Measurements from ENCODE around the gene NUTM2F.
"Not testable (repeated sequence)": the region's sequence is repeated elsewhere in the genome, so short reads cannot be mapped to it uniquely, and the experiment has no call there.

NUTM2F gene

DNA sequence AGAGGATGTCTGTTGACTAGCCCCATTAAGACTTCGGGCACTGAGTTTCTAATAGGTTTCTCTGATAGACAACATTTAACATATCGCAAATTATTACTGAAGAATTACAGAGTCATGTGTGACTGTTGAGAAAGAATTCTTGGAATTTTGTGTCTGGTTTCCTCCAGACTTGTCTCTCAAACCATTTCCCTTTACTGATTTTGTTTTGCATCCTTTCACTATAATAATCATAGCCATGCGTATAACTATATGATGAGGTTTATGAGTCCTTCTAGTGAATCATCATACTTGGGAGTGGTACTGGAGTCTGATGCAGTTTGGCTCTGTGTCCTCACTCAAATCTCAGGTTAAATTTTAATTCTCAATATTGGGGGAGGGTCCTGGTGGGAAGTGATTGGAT lies 42.3 kb downstream of the NUTM2F start:
- Histone ChIP-seq H3K4me3 (no peak overlapping the region), H3K9me3 (no peaks in the 10 kb centered on the region), H3K27me3 (no peaks in the 10 kb centered on the region), H3K27ac (no peak overlapping the region), H3K36me3 (peaks cover 0 to 21% (median 0%) of the 10 kb centered on the region in 3 donors), H3K4me1 (peaks cover 0 to 35% (median 11%) of the 10 kb centered on the region in 4 donors)
- DNase-seq: no peak
- TF ChIP-seq, protein P1, sequence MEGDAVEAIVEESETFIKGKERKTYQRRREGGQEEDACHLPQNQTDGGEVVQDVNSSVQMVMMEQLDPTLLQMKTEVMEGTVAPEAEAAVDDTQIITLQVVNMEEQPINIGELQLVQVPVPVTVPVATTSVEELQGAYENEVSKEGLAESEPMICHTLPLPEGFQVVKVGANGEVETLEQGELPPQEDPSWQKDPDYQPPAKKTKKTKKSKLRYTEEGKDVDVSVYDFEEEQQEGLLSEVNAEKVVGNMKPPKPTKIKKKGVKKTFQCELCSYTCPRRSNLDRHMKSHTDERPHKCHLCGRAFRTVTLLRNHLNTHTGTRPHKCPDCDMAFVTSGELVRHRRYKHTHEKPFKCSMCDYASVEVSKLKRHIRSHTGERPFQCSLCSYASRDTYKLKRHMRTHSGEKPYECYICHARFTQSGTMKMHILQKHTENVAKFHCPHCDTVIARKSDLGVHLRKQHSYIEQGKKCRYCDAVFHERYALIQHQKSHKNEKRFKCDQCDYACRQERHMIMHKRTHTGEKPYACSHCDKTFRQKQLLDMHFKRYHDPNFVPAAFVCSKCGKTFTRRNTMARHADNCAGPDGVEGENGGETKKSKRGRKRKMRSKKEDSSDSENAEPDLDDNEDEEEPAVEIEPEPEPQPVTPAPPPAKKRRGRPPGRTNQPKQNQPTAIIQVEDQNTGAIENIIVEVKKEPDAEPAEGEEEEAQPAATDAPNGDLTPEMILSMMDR (IDR thresholded peaks at IDR 0.05): no peak
- intact Hi-C loops (cut with DNase I; ENCODE audit: low total_unique reads): no loop called here

DNA sequence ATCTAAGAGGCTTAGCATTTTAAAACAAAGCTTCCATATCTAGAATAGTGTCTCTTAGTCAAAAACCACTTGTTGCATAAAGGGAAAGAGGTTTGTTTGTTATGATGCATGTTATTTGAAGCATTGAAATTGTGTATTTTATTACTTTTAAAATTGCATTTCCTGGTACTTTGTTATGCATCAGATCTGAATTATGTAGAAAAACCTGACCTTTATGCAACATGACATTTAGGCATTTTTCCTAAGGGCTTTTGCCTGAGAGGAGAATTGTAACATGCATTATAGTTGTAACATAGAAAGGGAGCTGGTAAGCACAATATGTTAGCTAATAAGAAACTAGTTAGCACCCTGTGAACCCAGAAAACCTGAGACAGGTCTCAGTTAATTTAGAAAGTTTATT lies 47.3 kb downstream of the NUTM2F start:
- no peaks in the 10 kb centered on the region for H3K27me3 ChIP-seq
- H3K4me3 ChIP-seq: no peak overlapping the region
- H3K4me1 ChIP-seq: no peaks in the 10 kb centered on the region
- TF ChIP-seq, protein P1 (IDR thresholded peaks at IDR 0.05): no peak
- intact Hi-C loops (cut with DNase I; ENCODE audit: low total_unique reads): no loop called here
- no peak for DNase-seq
- peaks cover 20 to 27% (median 21%) of the 10 kb centered on the region in 3 donors for H3K36me3 ChIP-seq
- no peaks in the 10 kb centered on the region for H3K9me3 ChIP-seq
- no peak overlapping the region for H3K27ac ChIP-seq

DNA sequence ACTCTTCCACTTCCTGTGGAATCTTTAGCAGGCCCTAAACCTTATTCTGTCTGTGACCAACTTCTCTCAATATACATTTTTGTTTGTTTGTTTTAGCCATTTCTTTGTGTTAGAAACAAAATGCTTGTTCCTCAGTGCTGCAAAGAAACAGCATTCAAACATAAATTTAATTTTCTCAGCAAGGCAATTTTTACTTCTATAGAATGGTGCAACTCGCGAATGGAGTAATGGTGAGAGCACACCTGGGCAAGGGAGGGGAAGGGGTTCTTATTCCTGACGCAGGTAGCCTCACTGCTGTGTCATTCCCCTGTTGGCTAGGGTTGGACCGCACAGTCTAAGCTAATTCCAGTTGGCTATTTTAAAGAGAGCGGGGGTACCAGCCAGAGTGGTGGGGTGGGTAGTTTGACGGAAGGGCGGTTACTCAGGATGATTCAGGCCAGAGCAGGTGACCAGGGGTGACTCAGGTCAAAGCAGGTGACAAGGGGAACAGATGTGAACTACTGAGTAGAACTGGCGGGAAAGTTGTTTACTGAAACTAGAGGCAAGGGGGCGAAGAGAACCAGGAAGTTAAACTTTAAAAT lies 47.9 kb downstream of the NUTM2F start:
- Histone ChIP-seq H3K36me3 (peaks cover 20 to 27% (median 21%) of the 10 kb centered on the region in 3 donors), H3K4me1 (no peaks in the 10 kb centered on the region), H3K4me3 (no peak overlapping the region), H3K27ac (no peak overlapping the region), H3K27me3 (no peaks in the 10 kb centered on the region), H3K9me3 (no peaks in the 10 kb centered on the region)
- TF ChIP-seq, protein P1 (IDR thresholded peaks at IDR 0.05): no peak
- no peak for DNase-seq
- intact Hi-C loops (cut with DNase I; ENCODE audit: low total_unique reads): no loop called here

DNA sequence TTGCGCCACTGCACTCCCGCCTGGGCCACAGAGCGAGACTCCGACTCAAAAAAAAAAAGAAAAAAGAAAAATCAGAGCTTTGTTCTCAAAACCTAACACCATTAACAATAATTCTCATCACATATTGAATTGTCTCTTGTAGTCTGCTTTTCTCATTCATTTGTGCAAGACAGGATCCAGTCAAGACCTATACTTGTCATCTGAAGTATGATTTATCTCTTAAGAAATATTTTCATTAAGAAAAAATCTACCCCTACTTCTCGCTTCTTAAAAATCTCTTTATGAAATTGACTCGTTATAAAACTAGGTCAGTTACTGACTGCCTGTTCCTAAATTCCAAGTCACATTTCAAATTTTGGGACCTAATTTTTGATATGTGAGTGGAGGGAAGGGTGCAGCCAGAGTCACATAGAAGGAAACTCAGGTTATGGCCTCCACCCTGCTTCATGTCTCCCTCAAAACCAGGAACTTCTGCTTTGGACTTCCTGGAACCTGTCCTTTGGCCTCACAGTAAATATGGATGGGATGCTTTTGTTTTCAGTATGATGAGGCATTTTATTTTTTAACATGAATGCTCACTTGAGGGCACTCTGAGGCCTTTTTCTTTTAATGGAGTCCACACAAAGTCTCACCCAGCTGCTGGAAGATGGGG lies 50.4 kb downstream of the NUTM2F start:
- TF ChIP-seq, protein P1 (IDR thresholded peaks at IDR 0.05): no peak
- DNase-seq: no peak
- intact Hi-C loops (cut with DNase I; ENCODE audit: low total_unique reads): no loop called here
- Histone ChIP-seq H3K36me3 (peaks cover 21 to 26% (median 25%) of the 10 kb centered on the region in 3 donors), H3K27me3 (no peaks in the 10 kb centered on the region), H3K4me3 (no peak overlapping the region), H3K4me1 (no peaks in the 10 kb centered on the region), H3K27ac (no peak overlapping the region), H3K9me3 (no peaks in the 10 kb centered on the region)

DNA sequence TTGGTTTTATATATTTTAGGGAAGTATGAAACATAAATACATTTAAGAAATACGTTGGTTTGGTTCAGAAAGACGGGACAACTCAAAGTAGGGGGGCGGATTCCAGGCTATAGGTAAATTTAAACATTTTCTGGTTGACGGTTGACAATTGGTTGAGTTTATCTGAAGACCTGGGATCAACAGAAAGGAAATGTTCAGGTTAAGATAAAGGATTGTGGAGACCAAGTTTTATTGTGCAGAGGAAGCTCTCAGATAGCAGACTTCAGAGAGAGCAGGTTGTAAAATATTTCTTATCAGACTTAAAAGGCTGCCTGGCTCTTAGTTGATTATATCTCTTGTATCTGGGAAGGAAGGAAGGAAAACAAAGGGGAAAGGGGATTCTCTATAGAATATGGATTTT lies 51.4 kb downstream of the NUTM2F start:
- intact Hi-C loops (cut with DNase I; ENCODE audit: low total_unique reads); H3K9me3 ChIP-seq: not testable (repeated sequence)
- peaks cover 21 to 26% (median 22%) of the 10 kb centered on the region in 3 donors for H3K36me3 ChIP-seq

DNA sequence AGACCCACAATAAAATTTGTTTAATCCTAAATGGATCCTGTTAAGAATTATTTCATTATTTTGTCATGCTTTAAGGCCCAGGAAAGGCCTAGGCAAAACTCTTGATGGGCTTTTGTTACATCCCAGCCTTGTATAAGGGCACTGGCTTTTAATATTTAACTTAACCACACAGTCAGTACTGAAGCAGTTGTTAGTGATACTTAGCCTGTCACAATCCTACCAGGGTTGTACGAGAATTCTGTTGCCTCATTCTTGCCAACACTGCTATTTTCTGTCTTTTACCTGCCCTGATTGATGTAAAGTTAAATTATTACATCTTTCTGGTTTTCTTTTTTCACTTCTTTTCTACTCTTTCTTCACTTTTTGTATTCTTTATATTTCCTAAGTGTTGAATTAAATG lies 58.4 kb downstream of the NUTM2F start:
- no peaks in the 10 kb centered on the region for H3K9me3 ChIP-seq
- no peaks in the 10 kb centered on the region for H3K27me3 ChIP-seq
- peaks cover 0 to 13% (median 0%) of the 10 kb centered on the region in 4 donors for H3K4me1 ChIP-seq
- intact Hi-C loops (cut with DNase I; ENCODE audit: low total_unique reads): no loop called here
- TF ChIP-seq, protein P1 (IDR thresholded peaks at IDR 0.05): no peak
- H3K27ac ChIP-seq: no peak overlapping the region
- H3K4me3 ChIP-seq: no peak overlapping the region
- DNase-seq: no peak
- H3K36me3 ChIP-seq: peaks cover 0 to 6% (median 0%) of the 10 kb centered on the region in 3 donors

More for the DNA sequence above, 51.4 kb downstream of the NUTM2F start:
- DNase-seq, H3K27ac ChIP-seq, H3K4me1 ChIP-seq, H3K4me3 ChIP-seq, H3K27me3 ChIP-seq: not testable (repeated sequence)
